B cell (primary cell): ENCODE measurements around the gene CEP128. TPM values are rescaled to one million over a fixed set of nuclear protein-coding genes. Genes with fewer than 3 reads are reported as not detected.

Experiments
- ATAC-seq: fragments of 200-7000 bp; cut with Tn5 transposase; one replicate; pipeline ENCODE4 v1.10.0; 2021; ENCODE audit warnings: low read depth, mild to moderate bottlenecking, moderate number of reproducible peaks, moderate library complexity
- CTCF ChIA-PET: fragments of 350-600 bp; sonication (Branson Sonifier 250); formaldehyde crosslinking; loops from one replicate; lab custom pipeline; 2021; ENCODE audit warnings: antibody characterized with exemption, inconsistent platforms; lab: Charles Lee
- POLR2A ChIA-PET: fragments of 350-600 bp; sonication (Branson Sonifier 250); formaldehyde crosslinking; loops from one replicate; lab custom pipeline; 2021; ENCODE audit warnings: antibody characterized with exemption; lab: Charles Lee
- DNase-seq: peaks from one replicate; pipeline ENCODE4 v3.0.0; 2013
- H2AFZ ChIP-seq: 2 replicates; pipeline ENCODE4 v1.6.1; 2012; ENCODE audit warnings: mild to moderate bottlenecking, low read depth, low read length; ENCODE audit not compliant: insufficient read depth, poor library complexity, severe bottlenecking
- H3K27ac ChIP-seq, 2 donors: 1 replicate in 1 of 2; 2 replicates in 1 of 2; pipeline ENCODE4 v1.5.1; 2012 to 2013; ENCODE audit warnings: low read length in 2 of 2, mild to moderate bottlenecking in 2 of 2, moderate library complexity in 1 of 2
- H3K27me3 ChIP-seq, 4 experiments: fragments of 200-600 bp in 1 of 4; sonication (generic) in 1 of 4; replicated peaks in 1 of 4; 1 replicate in 2 of 4; 2 replicates in 2 of 4; pipeline versions ENCODE4 v1.6.1 to v1.7.0; 2013 to 2016; ENCODE audit warnings: low read length in 3 of 4, mild to moderate bottlenecking in 2 of 4, mixed read lengths in 1 of 4, moderate library complexity in 1 of 4; ENCODE audit not compliant: insufficient read depth in 4 of 4, control insufficient read depth in 3 of 4; ENCODE audit errors: control extremely low read depth in 1 of 4
- H3K36me3 ChIP-seq, 2 experiments: replicated peaks in 1 of 2; 1 replicate in 1 of 2; 2 replicates in 1 of 2; pipeline versions ENCODE4 v1.6.1 to v1.7.1; 2013; ENCODE audit warnings: low read length in 1 of 2; ENCODE audit not compliant: insufficient read depth in 2 of 2, control insufficient read depth in 1 of 2; ENCODE audit errors: control extremely low read depth in 1 of 2, extremely low read depth in 1 of 2
- H3K4me1 ChIP-seq, 2 donors: fragments of 200-600 bp in 1 of 2; sonication (generic) in 1 of 2; 1 replicate in 1 of 2; 2 replicates in 1 of 2; pipeline versions ENCODE4 v1.5.1 to v1.6.1; 2013 to 2017; ENCODE audit warnings: low read length in 2 of 2; ENCODE audit not compliant: control insufficient read depth in 2 of 2, insufficient read depth in 2 of 2
- H3K4me2 ChIP-seq: replicated peaks from 2 replicates; pipeline ENCODE3; 2012; ENCODE audit warnings: mild to moderate bottlenecking, low read depth, low read length; ENCODE audit not compliant: poor library complexity, severe bottlenecking
- H3K4me3 ChIP-seq, 5 experiments: fragments of 200-600 bp in 1 of 5; sonication (generic) in 1 of 5; 1 replicate in 3 of 5; 2 replicates in 2 of 5; pipeline versions ENCODE4 v1.5.1 to v1.7.0; 2011 to 2016; ENCODE audit warnings: low read length in 4 of 5, mild to moderate bottlenecking in 4 of 5, low read depth in 2 of 5, control low read depth in 1 of 5, moderate library complexity in 1 of 5; ENCODE audit not compliant: insufficient read depth in 1 of 5; ENCODE audit errors: control extremely low read depth in 1 of 5, extremely low read depth in 1 of 5
- H3K79me2 ChIP-seq: fragments of 200-600 bp; sonication (generic); one replicate; pipeline ENCODE4 v1.6.0; 2016; ENCODE audit warnings: low read length; ENCODE audit not compliant: control insufficient read depth, insufficient read depth
- H3K9ac ChIP-seq: fragments of 200-600 bp; sonication (generic); 2 replicates; pipeline ENCODE4 v1.6.1; 2017; ENCODE audit warnings: mild to moderate bottlenecking, low read length, moderate library complexity
- H3K9me3 ChIP-seq, 3 donors: one replicate each; pipeline versions ENCODE4 v1.6.1 to v1.7.1; 2013; ENCODE audit warnings: low read length in 2 of 3; ENCODE audit not compliant: control insufficient read depth in 2 of 3, insufficient read depth in 1 of 3; ENCODE audit errors: control extremely low read depth in 1 of 3
- H4K20me1 ChIP-seq: 2 replicates; pipeline ENCODE4 v1.6.0; 2012; ENCODE audit warnings: mild to moderate bottlenecking, low read length; ENCODE audit not compliant: insufficient read depth, control insufficient read depth, poor library complexity, severe bottlenecking
- H3K27ac Mint-ChIP-seq: one replicate; pipeline ENCODE4 v1.8.0; 2021; ENCODE audit warnings: mixed read lengths
- H3K27me3 Mint-ChIP-seq: one replicate; pipeline ENCODE4 v1.8.0; 2021; ENCODE audit warnings: mixed read lengths
- H3K4me1 Mint-ChIP-seq: one replicate; pipeline ENCODE4 v1.8.0; 2021; ENCODE audit warnings: mixed read lengths
- H3K4me3 Mint-ChIP-seq: one replicate; pipeline ENCODE4 v1.8.0; 2021; ENCODE audit warnings: mixed read lengths
- H3K9me3 Mint-ChIP-seq: one replicate; pipeline ENCODE4 v1.8.0; 2022; ENCODE audit warnings: mixed read lengths; ENCODE audit not compliant: insufficient read depth
- EZH2 ChIP-seq: IDR thresholded peaks from 2 replicates; pipeline ENCODE4 v1.6.1; 2012; ENCODE audit warnings: borderline replicate concordance, low read depth, mild to moderate bottlenecking, moderate library complexity, low read length; ENCODE audit not compliant: insufficient read depth, poor library complexity, severe bottlenecking
- whole genome bisulfite sequencing: methylation state at CpG from one replicate; pipeline ENCODE4 v1.1.5; 2013; ENCODE audit warnings: missing lambda C conversion rate; ENCODE audit not compliant: insufficient coverage; 5-methylcytosine and 5-hydroxymethylcytosine counted together
- intact Hi-C: fragments of 100-400 bp; cut with micrococcal nuclease; formaldehyde crosslinking; loops from one replicate; pipeline ENCODE4 v1.10.0; 2022
- polyA plus RNA-seq: library from polyadenylated mRNA; depleted of rRNA; stranded (reverse); fragments of >200 nt; gene quantifications from 2 replicates; pipeline ENCODE4 v1.2.3, GENCODE V29; 2012
- total RNA-seq, 2 donors: library from RNA; stranded (reverse); fragments of 120-200 nt in 1 of 2; gene quantifications; 1 replicate in 1 of 2; 2 replicates in 1 of 2; pipeline versions ENCODE4 v1.2.3 to v1.2.4, GENCODE V29; 2013 to 2022
- TF ChIP-seq, protein P1 (sequence below): fragments of 200-600 bp; IDR thresholded peaks from one replicate; pipeline ENCODE4 v1.8.0; 2022; ENCODE audit warnings: antibody characterized with exemption, mild to moderate bottlenecking

CEP128 gene
- total and polyA plus RNA-seq, 2 donors (not counting 1 experiment from before 2014, with no cell fraction given): 1.1 to 31.6 TPM

DNA sequence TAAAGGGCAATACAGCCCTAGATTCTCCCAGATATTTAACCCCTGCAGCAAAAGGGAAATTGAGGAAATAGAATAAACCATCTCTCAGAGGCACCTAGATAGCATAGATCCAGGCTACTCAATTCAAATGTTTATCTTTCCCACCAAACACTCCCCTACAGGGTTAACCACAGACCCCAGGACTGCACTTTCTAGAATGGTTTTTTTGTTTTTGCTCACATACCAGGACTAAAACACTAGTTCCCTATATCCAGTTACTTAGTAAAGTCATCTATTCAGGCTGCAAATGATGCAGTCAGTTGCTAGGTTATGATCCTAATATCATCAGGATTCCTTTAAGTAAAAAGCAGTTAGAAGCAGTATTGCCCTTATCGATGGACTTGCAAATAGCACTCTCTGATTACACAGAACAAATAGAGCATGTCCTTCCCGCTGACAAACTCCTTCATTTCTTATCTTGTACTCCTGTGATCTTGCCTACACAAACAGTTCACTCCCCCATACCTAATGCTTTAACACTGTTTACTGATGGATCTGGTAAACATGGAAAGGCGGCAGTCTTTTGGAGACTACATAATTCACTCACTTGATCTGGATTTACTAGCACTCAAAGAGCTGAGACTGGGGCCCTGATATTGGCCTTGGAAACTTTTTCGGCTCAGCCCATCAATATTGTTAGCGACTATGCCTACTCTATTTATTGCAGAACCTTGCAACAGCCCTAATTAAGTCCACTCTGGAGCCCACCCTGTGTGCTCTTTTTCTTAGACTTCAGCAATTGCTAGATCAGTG, 473.0 kb downstream of the CEP128 start:
- Histone ChIP-seq H3K4me1 (no peaks in the 10 kb centered on the region), H3K27me3 (no peaks in the 10 kb centered on the region), H2AFZ (no peak overlapping the region), H3K79me2 (no peaks in the 10 kb centered on the region), H3K4me3 (no peak overlapping the region), H3K9me3 (peaks cover 1 to 18% (median 6%) of the 10 kb centered on the region in 3 donors), H3K9ac (no peak overlapping the region), H4K20me1 (no peaks in the 10 kb centered on the region), H3K27ac (no peak overlapping the region), H3K4me2 (no peak overlapping the region), H3K36me3 (no peaks in the 10 kb centered on the region)
- intact Hi-C loops: no loop called here
- peaks cover 4% of the 10 kb centered on the region for H3K9me3 Mint-ChIP-seq
- POLR2A ChIA-PET: no interaction called here
- CTCF ChIA-PET: no interaction called here
- H3K4me1 Mint-ChIP-seq: no peaks in the 10 kb centered on the region
- H3K27ac Mint-ChIP-seq: no peak overlapping the region
- DNase-seq (no peak), ATAC-seq (no peak)
- WGBS: 90% methylated on average over 3 of the region's 5 CpGs
- TF ChIP-seq, protein P1, sequence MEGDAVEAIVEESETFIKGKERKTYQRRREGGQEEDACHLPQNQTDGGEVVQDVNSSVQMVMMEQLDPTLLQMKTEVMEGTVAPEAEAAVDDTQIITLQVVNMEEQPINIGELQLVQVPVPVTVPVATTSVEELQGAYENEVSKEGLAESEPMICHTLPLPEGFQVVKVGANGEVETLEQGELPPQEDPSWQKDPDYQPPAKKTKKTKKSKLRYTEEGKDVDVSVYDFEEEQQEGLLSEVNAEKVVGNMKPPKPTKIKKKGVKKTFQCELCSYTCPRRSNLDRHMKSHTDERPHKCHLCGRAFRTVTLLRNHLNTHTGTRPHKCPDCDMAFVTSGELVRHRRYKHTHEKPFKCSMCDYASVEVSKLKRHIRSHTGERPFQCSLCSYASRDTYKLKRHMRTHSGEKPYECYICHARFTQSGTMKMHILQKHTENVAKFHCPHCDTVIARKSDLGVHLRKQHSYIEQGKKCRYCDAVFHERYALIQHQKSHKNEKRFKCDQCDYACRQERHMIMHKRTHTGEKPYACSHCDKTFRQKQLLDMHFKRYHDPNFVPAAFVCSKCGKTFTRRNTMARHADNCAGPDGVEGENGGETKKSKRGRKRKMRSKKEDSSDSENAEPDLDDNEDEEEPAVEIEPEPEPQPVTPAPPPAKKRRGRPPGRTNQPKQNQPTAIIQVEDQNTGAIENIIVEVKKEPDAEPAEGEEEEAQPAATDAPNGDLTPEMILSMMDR: no peak
- no peak for TF ChIP-seq EZH2
- H3K4me3 Mint-ChIP-seq: no peak overlapping the region
- H3K27me3 Mint-ChIP-seq: no peaks in the 10 kb centered on the region

DNA sequence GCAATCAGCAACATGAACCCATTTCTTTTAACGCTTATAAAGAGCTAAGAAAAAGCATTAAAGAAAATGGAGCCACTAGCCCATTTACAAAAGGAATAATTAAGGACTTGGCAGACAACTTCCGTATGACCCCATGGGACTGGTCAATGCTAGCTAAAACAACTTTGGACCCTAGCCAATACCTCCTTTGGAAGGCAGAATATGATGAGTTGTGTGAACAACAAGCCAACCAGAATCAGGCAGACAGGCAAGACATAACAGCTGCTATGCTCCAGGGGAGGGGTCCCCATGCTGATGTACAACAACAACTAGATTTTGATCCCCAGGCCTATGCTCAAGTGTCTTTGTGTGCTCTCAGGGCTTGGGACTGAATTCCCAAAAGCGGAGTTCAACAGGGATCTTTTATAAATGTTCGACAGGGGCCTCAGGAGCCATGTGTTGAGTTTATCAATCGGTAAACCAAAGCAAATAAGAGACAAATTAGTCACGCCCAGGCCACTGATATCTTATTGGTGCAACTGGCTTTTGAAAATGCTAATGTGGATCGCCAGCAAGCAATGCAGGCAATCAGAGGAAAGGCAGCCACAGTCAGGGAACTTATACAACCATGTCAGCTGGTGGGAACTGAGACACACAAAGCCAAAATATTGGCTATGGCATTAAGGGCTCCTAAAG, 475.9 kb downstream of the CEP128 start:
- H3K79me2 ChIP-seq: no peaks in the 10 kb centered on the region
- no peaks in the 10 kb centered on the region for H3K4me1 ChIP-seq
- ChIA-PET CTCF (no interaction called here), POLR2A (no interaction called here)
- H3K9ac ChIP-seq: no peak overlapping the region
- Mint-ChIP-seq H3K27me3 (no peaks in the 10 kb centered on the region), H3K4me3 (no peak overlapping the region), H3K4me1 (no peaks in the 10 kb centered on the region), H3K27ac (no peak overlapping the region), H3K9me3 (no peaks in the 10 kb centered on the region)
- intact Hi-C loops: no loop called here
- no peak overlapping the region for H3K27ac ChIP-seq
- no peak overlapping the region for H3K4me2 ChIP-seq
- H3K9me3 ChIP-seq: peaks cover 0 to 4% (median 0%) of the 10 kb centered on the region in 3 donors
- ATAC-seq: no peak
- no peaks in the 10 kb centered on the region for H3K27me3 ChIP-seq
- DNase-seq: no peak
- TF ChIP-seq, protein P1: no peak
- TF ChIP-seq EZH2: no peak
- H3K36me3 ChIP-seq: no peaks in the 10 kb centered on the region
- H3K4me3 ChIP-seq: no peak overlapping the region
- WGBS: 90% methylated on average over 5 of the region's 7 CpGs
- H2AFZ ChIP-seq: no peak overlapping the region
- no peaks in the 10 kb centered on the region for H4K20me1 ChIP-seq
